ENCODE results near the gene NRG2. TPM values are rescaled to one million over a fixed set of nuclear protein-coding genes. Genes with fewer than 3 reads are reported as not detected.

NRG2 gene
- total RNA-seq, 3 donors from 2014 or later = 0.16 to 0.30 (median 0.23) TPM

GRCh38 chr5:140033037-140033760 lies 9.9 kb downstream of the NRG2 start:
- no peak for ATAC-seq
- DNase-seq = no peak
- H3K9me3 Mint-ChIP-seq = no peaks in the 10 kb centered on the region
- H3K4me3 Mint-ChIP-seq = no peak overlapping the region
- H3K36me3 Mint-ChIP-seq (ENCODE audit: insufficient read depth) = no peaks in the 10 kb centered on the region
- H3K27me3 Mint-ChIP-seq (ENCODE audit: low read depth) = peaks cover 53% of the 10 kb centered on the region
- peaks cover under 1% of the 10 kb centered on the region for H3K4me1 Mint-ChIP-seq (ENCODE audit: low read depth)

GRCh38 chr5:140032296-140032695 lies 10.8 kb downstream of the NRG2 start:
- H3K4me1 Mint-ChIP-seq (ENCODE audit: low read depth) = no peaks in the 10 kb centered on the region
- ATAC-seq (no peak), DNase-seq (no peak)
- no peaks in the 10 kb centered on the region for H3K9me3 Mint-ChIP-seq
- no peak overlapping the region for H3K4me3 Mint-ChIP-seq
- H3K36me3 Mint-ChIP-seq (ENCODE audit: insufficient read depth) = no peaks in the 10 kb centered on the region
- H3K27me3 Mint-ChIP-seq (ENCODE audit: low read depth) = peaks cover 51% of the 10 kb centered on the region

GRCh38 chr5:140027807-140028206 lies 15.3 kb downstream of the NRG2 start:
- Mint-ChIP-seq H3K4me1 (ENCODE audit: low read depth) (no peaks in the 10 kb centered on the region), H3K27me3 (ENCODE audit: low read depth) (peaks cover 37% of the 10 kb centered on the region), H3K36me3 (ENCODE audit: insufficient read depth) (no peaks in the 10 kb centered on the region), H3K4me3 (no peak overlapping the region), H3K9me3 (no peaks in the 10 kb centered on the region)
- ATAC-seq (no peak), DNase-seq (no peak)

- H3K36me3 Mint-ChIP-seq (ENCODE audit: insufficient read depth) = no peaks in the 10 kb centered on the region
Measured at GRCh38 chr5:140025736-140026135, 17.4 kb downstream of the NRG2 start.

GRCh38 chr5:140024928-140025327 lies 18.2 kb downstream of the NRG2 start:
- ATAC-seq (no peak), DNase-seq (no peak)
- H3K4me1 Mint-ChIP-seq (ENCODE audit: low read depth) = no peaks in the 10 kb centered on the region
- no peaks in the 10 kb centered on the region for H3K9me3 Mint-ChIP-seq
- H3K36me3 Mint-ChIP-seq (ENCODE audit: insufficient read depth) = no peaks in the 10 kb centered on the region
- no peak overlapping the region for H3K4me3 Mint-ChIP-seq
- peaks cover 20% of the 10 kb centered on the region for H3K27me3 Mint-ChIP-seq (ENCODE audit: low read depth)

More at GRCh38 chr5:140025736-140026135, 17.4 kb downstream of the NRG2 start:
- Mint-ChIP-seq H3K27me3 (ENCODE audit: low read depth) (peaks cover 22% of the 10 kb centered on the region), H3K4me3 (no peak overlapping the region), H3K4me1 (ENCODE audit: low read depth) (no peaks in the 10 kb centered on the region), H3K9me3 (no peaks in the 10 kb centered on the region)
- ATAC-seq (no peak), DNase-seq (no peak)

- DNase-seq = no peak
- no peaks in the 10 kb centered on the region for H3K4me1 Mint-ChIP-seq (ENCODE audit: low read depth)
- no peak overlapping the region for H3K4me3 Mint-ChIP-seq
- peaks cover 20% of the 10 kb centered on the region for H3K27me3 Mint-ChIP-seq (ENCODE audit: low read depth)
- ATAC-seq = no peak
- H3K9me3 Mint-ChIP-seq = no peaks in the 10 kb centered on the region
- H3K36me3 Mint-ChIP-seq (ENCODE audit: insufficient read depth) = no peaks in the 10 kb centered on the region
Measured at GRCh38 chr5:140023611-140024191, 19.4 kb downstream of the NRG2 start.

- Mint-ChIP-seq H3K27me3 (ENCODE audit: low read depth) (peaks cover 11% of the 10 kb centered on the region), H3K4me3 (no peak overlapping the region), H3K36me3 (ENCODE audit: insufficient read depth) (no peaks in the 10 kb centered on the region), H3K4me1 (ENCODE audit: low read depth) (no peaks in the 10 kb centered on the region), H3K9me3 (no peaks in the 10 kb centered on the region)
- ATAC-seq (no peak), DNase-seq (no peak)
Measured at GRCh38 chr5:140020601-140021177, 22.4 kb downstream of the NRG2 start.

- ATAC-seq (no peak), DNase-seq (no peak)
- Mint-ChIP-seq H3K4me3 (no peak overlapping the region), H3K27me3 (ENCODE audit: low read depth) (peaks cover 3% of the 10 kb centered on the region), H3K36me3 (ENCODE audit: insufficient read depth) (no peaks in the 10 kb centered on the region), H3K4me1 (ENCODE audit: low read depth) (no peaks in the 10 kb centered on the region), H3K9me3 (no peaks in the 10 kb centered on the region)
Measured at GRCh38 chr5:140018920-140019644, 24.0 kb downstream of the NRG2 start.

GRCh38 chr5:140018517-140018916 lies 24.6 kb downstream of the NRG2 start:
- no peak for ATAC-seq

GRCh38 chr5:140018096-140018481 lies 25.0 kb downstream of the NRG2 start:
- no peaks in the 10 kb centered on the region for H3K36me3 Mint-ChIP-seq (ENCODE audit: insufficient read depth)
- no peak for DNase-seq
- H3K4me3 Mint-ChIP-seq = no peak overlapping the region
- ATAC-seq = no peak
- H3K4me1 Mint-ChIP-seq (ENCODE audit: low read depth) = no peaks in the 10 kb centered on the region
- no peaks in the 10 kb centered on the region for H3K9me3 Mint-ChIP-seq
- peaks cover 3% of the 10 kb centered on the region for H3K27me3 Mint-ChIP-seq (ENCODE audit: low read depth)

More at GRCh38 chr5:140018517-140018916, 24.6 kb downstream of the NRG2 start:
- Mint-ChIP-seq H3K36me3 (ENCODE audit: insufficient read depth) (no peaks in the 10 kb centered on the region), H3K27me3 (ENCODE audit: low read depth) (peaks cover 3% of the 10 kb centered on the region), H3K9me3 (no peaks in the 10 kb centered on the region), H3K4me3 (no peak overlapping the region), H3K4me1 (ENCODE audit: low read depth) (no peaks in the 10 kb centered on the region)
- DNase-seq = no peak

GRCh38 chr5:140017397-140018095 lies 25.6 kb downstream of the NRG2 start:
- Mint-ChIP-seq H3K36me3 (ENCODE audit: insufficient read depth) (no peaks in the 10 kb centered on the region), H3K4me1 (ENCODE audit: low read depth) (no peaks in the 10 kb centered on the region), H3K4me3 (no peak overlapping the region), H3K9me3 (no peaks in the 10 kb centered on the region), H3K27me3 (ENCODE audit: low read depth) (peaks cover 3% of the 10 kb centered on the region)
- DNase-seq (no peak), ATAC-seq (no peak)

- Mint-ChIP-seq H3K27me3 (ENCODE audit: low read depth) (peaks cover 3% of the 10 kb centered on the region), H3K9me3 (no peaks in the 10 kb centered on the region), H3K4me3 (no peak overlapping the region), H3K36me3 (ENCODE audit: insufficient read depth) (no peaks in the 10 kb centered on the region), H3K4me1 (ENCODE audit: low read depth) (no peaks in the 10 kb centered on the region)
- no peak for ATAC-seq
- no peak for DNase-seq
Measured at GRCh38 chr5:140015706-140016105, 27.4 kb downstream of the NRG2 start.

- no peak overlapping the region for H3K4me3 Mint-ChIP-seq
- H3K27me3 Mint-ChIP-seq (ENCODE audit: low read depth) = peaks cover 3% of the 10 kb centered on the region
- DNase-seq (no peak), ATAC-seq (no peak)
- no peaks in the 10 kb centered on the region for H3K9me3 Mint-ChIP-seq
- no peaks in the 10 kb centered on the region for H3K36me3 Mint-ChIP-seq (ENCODE audit: insufficient read depth)
- H3K4me1 Mint-ChIP-seq (ENCODE audit: low read depth) = no peaks in the 10 kb centered on the region
Measured at GRCh38 chr5:140014751-140015150, 28.3 kb downstream of the NRG2 start.

GRCh38 chr5:140013536-140013935 lies 29.6 kb downstream of the NRG2 start:
- peaks cover 6% of the 10 kb centered on the region for H3K27me3 Mint-ChIP-seq (ENCODE audit: low read depth)
- no peaks in the 10 kb centered on the region for H3K36me3 Mint-ChIP-seq (ENCODE audit: insufficient read depth)
- no peaks in the 10 kb centered on the region for H3K4me1 Mint-ChIP-seq (ENCODE audit: low read depth)
- DNase-seq (no peak), ATAC-seq (no peak)
- no peak overlapping the region for H3K4me3 Mint-ChIP-seq
- no peaks in the 10 kb centered on the region for H3K9me3 Mint-ChIP-seq

All from activated T-cell treated with anti-CD3 and anti-CD28 coated beads, Interleukin-2, amount 50 U/mL, for 4 hours (primary cell).